Panc1 (cell line): ENCODE results near the gene B4GALNT4. TPM values are rescaled to one million over a fixed set of nuclear protein-coding genes. Genes with fewer than 3 reads are reported as not detected.

ENCODE experiments used
- ATAC-seq: fragments of 200-7000 bp; cut with Tn5 transposase; 2 replicates; pipeline ENCODE4 v1.9.1; 2020; ENCODE audit warnings: mild to moderate bottlenecking, moderate library complexity
- BruUV-seq: library from RNA; stranded (reverse); fragments of 400-500 nt; replicated peaks from 2 replicates; lab custom pipeline; 2021; lab: Mats Ljungman, UMichigan
- CTCF ChIA-PET: fragments of 300-600 bp; sonication (Branson Sonifier 250); formaldehyde crosslinking; loops from one replicate; lab custom pipeline; 2022; ENCODE audit warnings: antibody characterized with exemption; lab: Charles Lee
- POLR2A ChIA-PET: fragments of 300-600 bp; sonication (Branson Sonifier 250); formaldehyde crosslinking; loops from one replicate; lab custom pipeline; 2022; ENCODE audit warnings: antibody characterized with exemption; lab: Charles Lee
- DNase-seq: peaks from one replicate; pipeline ENCODE4 v3.0.0-alpha.2; 2010; ENCODE audit warnings: low read depth, low spot score
- H3K27ac ChIP-seq: 2 replicates; pipeline ENCODE4 v1.5.1; 2011; ENCODE audit warnings: mild to moderate bottlenecking, low read length, inconsistent platforms
- H3K27me3 ChIP-seq: fragments of 200-500 bp; sonication (Bioruptor generic); 2 replicates; pipeline ENCODE4 v1.6.0; 2014; ENCODE audit warnings: low read length, inconsistent platforms; ENCODE audit not compliant: control insufficient read depth, insufficient read depth
- H3K36me3 ChIP-seq: fragments of 200-500 bp; sonication (Bioruptor generic); 2 replicates; pipeline ENCODE4 v1.5.1; 2014; ENCODE audit warnings: inconsistent platforms, mild to moderate bottlenecking, low read length, moderate library complexity; ENCODE audit not compliant: control insufficient read depth, insufficient read depth
- H3K4me1 ChIP-seq: 2 replicates; pipeline ENCODE4 v1.5.1; 2011; ENCODE audit warnings: inconsistent platforms, mild to moderate bottlenecking, low read length, moderate library complexity; ENCODE audit not compliant: control insufficient read depth, insufficient read depth
- H3K4me3 ChIP-seq, 2 experiments: 2 replicates each; pipeline ENCODE4 v1.5.1; 2011 to 2012; ENCODE audit warnings: low read depth in 2 of 2, low read length in 2 of 2, mild to moderate bottlenecking in 2 of 2, inconsistent platforms in 1 of 2, moderate library complexity in 1 of 2
- H3K9me3 ChIP-seq: fragments of 200-500 bp; sonication (Bioruptor generic); 2 replicates; pipeline ENCODE4 v1.5.1; 2014; ENCODE audit warnings: low read depth, mild to moderate bottlenecking, inconsistent platforms, low read length, moderate library complexity; ENCODE audit not compliant: control insufficient read depth, insufficient read depth
- POLR2AphosphoS5 ChIP-seq: IDR thresholded peaks from 2 replicates; pipeline ENCODE4 v1.6.1; 2012; ENCODE audit warnings: mild to moderate bottlenecking, low read depth, low read length, moderate library complexity
- SIN3A ChIP-seq: IDR thresholded peaks from 2 replicates; pipeline ENCODE4 v1.6.1; 2012; ENCODE audit warnings: low read depth, mild to moderate bottlenecking, low read length, moderate library complexity, borderline replicate concordance; ENCODE audit not compliant: insufficient read depth
- TCF7L2 ChIP-seq: IDR thresholded peaks from 2 replicates; pipeline ENCODE4 v1.6.1; 2011; ENCODE audit warnings: mild to moderate bottlenecking, low read depth, low read length, inconsistent platforms
- in situ Hi-C: cut with HindIII; loops from 2 replicates; pipeline ENCODE4 v1.10.0; 2016; ENCODE audit warnings: low sequenced_read_pairs, low pct_unique_long_range_greater_than_20kb
- intact Hi-C: fragments of 100-400 bp; cut with micrococcal nuclease; formaldehyde crosslinking; loops from one replicate; pipeline ENCODE4 v1.10.0; 2022; ENCODE audit not compliant: unreplicated experiment
- total RNA-seq: library from RNA; stranded (reverse); gene quantifications from one replicate; pipeline ENCODE4 v1.2.1, GENCODE V29; 2021; ENCODE audit not compliant: unreplicated experiment
- TF ChIP-seq, protein P1 (sequence below), 2 experiments: IDR thresholded peaks; 2 replicates each; pipeline ENCODE4 v1.6.1; 2011 to 2012; ENCODE audit warnings: low read depth in 2 of 2, control low read depth in 1 of 2, low read length in 1 of 2, mild to moderate bottlenecking in 1 of 2, moderate library complexity in 1 of 2; ENCODE audit not compliant: insufficient read depth in 1 of 2
- TF ChIP-seq, protein P2 (sequence below): fragments of 450-650 bp; IDR thresholded peaks from 2 replicates; pipeline ENCODE4 v1.5.1; 2017; ENCODE audit warnings: mild to moderate bottlenecking

B4GALNT4 gene
- total RNA-seq, 1 experiment from 2014 or later = 122 TPM

DNA sequence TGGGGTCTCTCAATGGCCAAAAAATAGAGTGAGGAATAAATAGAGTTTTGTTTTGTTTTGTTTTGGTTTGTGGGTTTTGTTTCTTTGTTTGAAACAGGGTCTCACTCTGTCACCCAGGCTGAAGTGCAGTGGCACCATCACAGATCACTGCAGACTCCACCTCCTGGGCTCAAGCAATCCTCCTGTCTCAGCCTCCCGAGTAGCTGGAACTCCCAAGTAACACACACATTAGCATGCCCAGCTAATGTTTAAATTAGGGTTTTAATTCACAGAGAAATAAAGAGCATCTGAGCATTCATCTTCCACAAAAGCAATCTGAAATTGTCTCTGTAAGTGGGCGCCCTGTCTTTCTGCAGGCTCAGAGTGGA is 39.4 kb upstream of the B4GALNT4 start:
- ATAC-seq = no peak
- no peak for DNase-seq
- BruUV-seq = no TSS peak
- Histone ChIP-seq H3K27ac (no peak overlapping the region), H3K4me3 (no peak overlapping the region), H3K9me3 (no peaks in the 10 kb centered on the region), H3K36me3 (no peaks in the 10 kb centered on the region), H3K27me3 (no peaks in the 10 kb centered on the region), H3K4me1 (peaks cover 24% of the 10 kb centered on the region)
- TF ChIP-seq, protein P1, sequence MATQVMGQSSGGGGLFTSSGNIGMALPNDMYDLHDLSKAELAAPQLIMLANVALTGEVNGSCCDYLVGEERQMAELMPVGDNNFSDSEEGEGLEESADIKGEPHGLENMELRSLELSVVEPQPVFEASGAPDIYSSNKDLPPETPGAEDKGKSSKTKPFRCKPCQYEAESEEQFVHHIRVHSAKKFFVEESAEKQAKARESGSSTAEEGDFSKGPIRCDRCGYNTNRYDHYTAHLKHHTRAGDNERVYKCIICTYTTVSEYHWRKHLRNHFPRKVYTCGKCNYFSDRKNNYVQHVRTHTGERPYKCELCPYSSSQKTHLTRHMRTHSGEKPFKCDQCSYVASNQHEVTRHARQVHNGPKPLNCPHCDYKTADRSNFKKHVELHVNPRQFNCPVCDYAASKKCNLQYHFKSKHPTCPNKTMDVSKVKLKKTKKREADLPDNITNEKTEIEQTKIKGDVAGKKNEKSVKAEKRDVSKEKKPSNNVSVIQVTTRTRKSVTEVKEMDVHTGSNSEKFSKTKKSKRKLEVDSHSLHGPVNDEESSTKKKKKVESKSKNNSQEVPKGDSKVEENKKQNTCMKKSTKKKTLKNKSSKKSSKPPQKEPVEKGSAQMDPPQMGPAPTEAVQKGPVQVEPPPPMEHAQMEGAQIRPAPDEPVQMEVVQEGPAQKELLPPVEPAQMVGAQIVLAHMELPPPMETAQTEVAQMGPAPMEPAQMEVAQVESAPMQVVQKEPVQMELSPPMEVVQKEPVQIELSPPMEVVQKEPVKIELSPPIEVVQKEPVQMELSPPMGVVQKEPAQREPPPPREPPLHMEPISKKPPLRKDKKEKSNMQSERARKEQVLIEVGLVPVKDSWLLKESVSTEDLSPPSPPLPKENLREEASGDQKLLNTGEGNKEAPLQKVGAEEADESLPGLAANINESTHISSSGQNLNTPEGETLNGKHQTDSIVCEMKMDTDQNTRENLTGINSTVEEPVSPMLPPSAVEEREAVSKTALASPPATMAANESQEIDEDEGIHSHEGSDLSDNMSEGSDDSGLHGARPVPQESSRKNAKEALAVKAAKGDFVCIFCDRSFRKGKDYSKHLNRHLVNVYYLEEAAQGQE (IDR thresholded peaks at IDR 0.05; ENCODE audit: insufficient read depth in 1 of 2, low read depth in 2 of 2, low read length in 1 of 2) = no peak
- TF ChIP-seq SIN3A (no peak), POLR2AphosphoS5 (no peak), TCF7L2 (no peak)
- TF ChIP-seq, protein P2, sequence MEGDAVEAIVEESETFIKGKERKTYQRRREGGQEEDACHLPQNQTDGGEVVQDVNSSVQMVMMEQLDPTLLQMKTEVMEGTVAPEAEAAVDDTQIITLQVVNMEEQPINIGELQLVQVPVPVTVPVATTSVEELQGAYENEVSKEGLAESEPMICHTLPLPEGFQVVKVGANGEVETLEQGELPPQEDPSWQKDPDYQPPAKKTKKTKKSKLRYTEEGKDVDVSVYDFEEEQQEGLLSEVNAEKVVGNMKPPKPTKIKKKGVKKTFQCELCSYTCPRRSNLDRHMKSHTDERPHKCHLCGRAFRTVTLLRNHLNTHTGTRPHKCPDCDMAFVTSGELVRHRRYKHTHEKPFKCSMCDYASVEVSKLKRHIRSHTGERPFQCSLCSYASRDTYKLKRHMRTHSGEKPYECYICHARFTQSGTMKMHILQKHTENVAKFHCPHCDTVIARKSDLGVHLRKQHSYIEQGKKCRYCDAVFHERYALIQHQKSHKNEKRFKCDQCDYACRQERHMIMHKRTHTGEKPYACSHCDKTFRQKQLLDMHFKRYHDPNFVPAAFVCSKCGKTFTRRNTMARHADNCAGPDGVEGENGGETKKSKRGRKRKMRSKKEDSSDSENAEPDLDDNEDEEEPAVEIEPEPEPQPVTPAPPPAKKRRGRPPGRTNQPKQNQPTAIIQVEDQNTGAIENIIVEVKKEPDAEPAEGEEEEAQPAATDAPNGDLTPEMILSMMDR = no peak
- in situ Hi-C loops (no loop called here), intact Hi-C loops (no loop called here)
- CTCF ChIA-PET = no interaction called here
- POLR2A ChIA-PET = no interaction called here

DNA sequence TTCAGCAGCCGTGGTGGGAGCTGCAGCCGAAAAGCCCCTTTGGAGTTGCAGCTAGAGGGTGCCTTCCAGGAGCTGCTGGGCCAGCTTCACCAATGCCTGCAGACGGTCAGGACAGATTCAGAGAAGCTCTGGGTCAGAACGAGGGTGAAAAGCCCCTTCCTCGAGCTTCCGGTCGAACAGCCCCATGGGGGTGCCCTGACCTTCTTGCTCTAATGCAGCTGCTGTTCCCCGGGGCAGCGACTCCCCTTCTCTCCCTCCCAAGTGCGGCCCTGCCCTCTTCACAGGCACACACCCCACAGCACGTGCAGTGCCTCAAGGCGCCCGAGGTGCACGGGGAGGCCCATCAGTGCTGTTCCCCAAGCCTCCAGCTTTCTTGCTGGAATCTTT is 39.0 kb upstream of the B4GALNT4 start:
- in situ Hi-C loops (no loop called here), intact Hi-C loops (no loop called here)
- ChIA-PET POLR2A (no interaction called here), CTCF (no interaction called here)
- no peak overlapping the region for H3K27ac ChIP-seq
- no peak overlapping the region for H3K4me3 ChIP-seq
- DNase-seq (no peak), ATAC-seq (no peak)
- no TSS peak for BruUV-seq
- TF ChIP-seq, protein P2 = no peak
- TF ChIP-seq, protein P1 (IDR thresholded peaks at IDR 0.05; ENCODE audit: insufficient read depth in 1 of 2, low read depth in 2 of 2, low read length in 1 of 2) = no peak
- TF ChIP-seq TCF7L2 = no peak
- no peak for TF ChIP-seq SIN3A
- TF ChIP-seq POLR2AphosphoS5 = no peak
- no peaks in the 10 kb centered on the region for H3K9me3 ChIP-seq
- H3K4me1 ChIP-seq = peaks cover 22% of the 10 kb centered on the region
- H3K27me3 ChIP-seq = no peaks in the 10 kb centered on the region
- H3K36me3 ChIP-seq = no peaks in the 10 kb centered on the region
